GM12873 (cell line): ENCODE data around the gene FZD1.

Experiments used
- TF ChIP-seq, protein P1 (sequence below): IDR thresholded peaks from 2 replicates; pipeline ENCODE4 v1.5.1; 2012; ENCODE audit warnings: low read depth, mild to moderate bottlenecking, moderate library complexity, low read length, control low read depth; ENCODE audit not compliant: insufficient read depth; ENCODE audit errors: missing control alignments

FZD1 gene

DNA sequence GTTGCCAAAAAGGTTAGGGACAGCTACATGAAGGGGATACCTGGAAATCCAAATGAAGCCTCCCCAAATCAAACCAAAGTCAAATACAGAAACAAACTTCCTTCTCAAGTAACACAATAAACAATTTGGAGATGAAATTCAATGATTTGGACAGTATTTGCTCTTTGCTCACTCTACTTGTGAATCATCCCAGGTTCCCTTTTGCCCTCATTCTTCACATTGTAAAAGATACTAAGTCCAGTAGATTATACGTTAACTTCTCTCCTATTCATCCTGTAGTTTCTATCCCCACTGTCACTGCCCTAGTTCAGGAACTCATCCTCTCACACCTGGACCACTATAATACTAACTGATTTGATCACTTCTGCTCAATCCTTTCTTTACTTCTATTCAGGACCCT, 28.3 kb downstream of the FZD1 start:
- TF ChIP-seq, protein P1, sequence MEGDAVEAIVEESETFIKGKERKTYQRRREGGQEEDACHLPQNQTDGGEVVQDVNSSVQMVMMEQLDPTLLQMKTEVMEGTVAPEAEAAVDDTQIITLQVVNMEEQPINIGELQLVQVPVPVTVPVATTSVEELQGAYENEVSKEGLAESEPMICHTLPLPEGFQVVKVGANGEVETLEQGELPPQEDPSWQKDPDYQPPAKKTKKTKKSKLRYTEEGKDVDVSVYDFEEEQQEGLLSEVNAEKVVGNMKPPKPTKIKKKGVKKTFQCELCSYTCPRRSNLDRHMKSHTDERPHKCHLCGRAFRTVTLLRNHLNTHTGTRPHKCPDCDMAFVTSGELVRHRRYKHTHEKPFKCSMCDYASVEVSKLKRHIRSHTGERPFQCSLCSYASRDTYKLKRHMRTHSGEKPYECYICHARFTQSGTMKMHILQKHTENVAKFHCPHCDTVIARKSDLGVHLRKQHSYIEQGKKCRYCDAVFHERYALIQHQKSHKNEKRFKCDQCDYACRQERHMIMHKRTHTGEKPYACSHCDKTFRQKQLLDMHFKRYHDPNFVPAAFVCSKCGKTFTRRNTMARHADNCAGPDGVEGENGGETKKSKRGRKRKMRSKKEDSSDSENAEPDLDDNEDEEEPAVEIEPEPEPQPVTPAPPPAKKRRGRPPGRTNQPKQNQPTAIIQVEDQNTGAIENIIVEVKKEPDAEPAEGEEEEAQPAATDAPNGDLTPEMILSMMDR, result no peak

DNA sequence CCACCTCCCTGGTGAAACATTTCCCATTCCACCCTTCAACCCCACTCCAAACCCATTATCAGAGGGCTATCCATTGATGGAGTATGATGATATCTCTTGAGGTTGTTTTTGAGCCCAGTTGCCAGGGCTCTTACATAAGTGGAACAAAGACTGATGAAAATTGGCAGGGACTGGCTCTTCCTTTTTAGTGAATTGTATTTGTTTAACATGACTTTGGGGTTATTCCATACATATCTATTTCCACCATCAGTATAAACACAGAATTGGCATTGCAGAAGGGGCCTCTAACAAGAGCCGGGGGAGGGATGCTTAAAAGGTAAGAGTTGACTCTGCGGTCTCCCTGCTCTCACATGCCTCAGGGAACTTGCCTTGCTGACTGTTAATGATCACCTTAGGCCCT, 28.9 kb downstream of the FZD1 start:
- TF ChIP-seq, protein P1, result no peak

DNA sequence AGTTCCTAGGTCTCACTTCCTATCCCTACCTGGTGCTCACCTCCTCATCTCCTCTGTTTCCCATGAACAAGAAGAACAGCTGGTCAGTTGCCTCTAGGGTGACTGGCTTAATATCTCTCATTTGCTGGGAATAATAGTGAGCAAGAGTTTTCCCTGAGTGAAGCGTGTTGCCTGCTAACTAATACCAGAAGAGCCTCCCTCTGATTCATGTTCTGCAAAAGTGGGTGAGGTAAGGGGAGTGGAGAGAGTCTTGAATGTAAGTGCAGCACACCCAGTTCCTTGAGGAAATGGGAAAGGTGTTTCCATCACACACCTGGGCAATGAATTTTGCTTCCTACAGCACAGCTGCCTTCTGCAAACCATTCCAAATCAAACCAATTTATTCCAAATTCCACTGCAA, 29.6 kb downstream of the FZD1 start:
- TF ChIP-seq, protein P1, result no peak

DNA sequence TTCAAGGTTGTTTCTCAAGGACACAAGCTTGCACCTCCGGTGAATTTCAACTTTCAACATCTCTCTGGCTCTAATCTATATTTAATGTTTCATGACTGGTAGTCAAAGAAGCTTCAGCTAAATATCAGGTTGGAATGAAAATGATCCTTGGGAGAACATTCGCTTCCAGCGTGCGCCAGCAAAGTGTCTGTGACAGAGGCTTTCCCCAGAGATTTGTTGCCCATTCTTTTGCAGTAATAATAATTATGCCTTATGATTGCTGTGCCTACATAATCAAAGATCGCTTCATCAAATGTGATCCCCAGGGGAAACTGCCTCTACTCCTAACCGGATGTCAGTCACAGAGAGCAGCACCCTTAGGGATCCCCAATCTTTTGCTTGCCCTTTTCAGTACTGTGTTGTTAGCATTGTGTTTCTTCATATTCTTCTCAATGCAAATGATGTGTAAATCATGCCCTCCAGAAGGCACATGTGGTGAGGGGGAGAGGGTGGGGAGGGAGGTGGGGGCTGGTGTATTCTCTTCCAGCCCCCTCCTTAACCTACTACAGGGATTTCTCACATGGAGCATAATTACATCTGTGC, 30.5 kb downstream of the FZD1 start:
- TF ChIP-seq, protein P1, result no peak

DNA sequence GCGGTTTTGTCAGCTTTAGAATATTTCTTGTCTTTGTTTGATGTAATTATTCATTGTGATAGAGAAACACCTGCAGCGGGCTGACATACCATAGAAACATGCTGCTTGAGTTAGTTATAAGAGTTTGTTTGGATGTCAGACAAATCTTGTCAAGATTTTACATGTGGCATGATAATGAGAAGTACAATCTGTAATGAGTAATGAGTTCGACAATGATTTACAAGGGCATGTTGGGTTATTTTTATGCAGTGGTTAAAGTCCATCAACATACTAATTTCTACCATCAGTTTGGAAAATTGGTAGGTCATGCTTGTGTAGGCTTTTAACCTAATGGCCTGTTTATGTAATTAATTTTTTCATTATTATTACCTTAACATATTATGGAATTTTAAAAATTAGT, 31.3 kb downstream of the FZD1 start:
- TF ChIP-seq, protein P1, result no peak

DNA sequence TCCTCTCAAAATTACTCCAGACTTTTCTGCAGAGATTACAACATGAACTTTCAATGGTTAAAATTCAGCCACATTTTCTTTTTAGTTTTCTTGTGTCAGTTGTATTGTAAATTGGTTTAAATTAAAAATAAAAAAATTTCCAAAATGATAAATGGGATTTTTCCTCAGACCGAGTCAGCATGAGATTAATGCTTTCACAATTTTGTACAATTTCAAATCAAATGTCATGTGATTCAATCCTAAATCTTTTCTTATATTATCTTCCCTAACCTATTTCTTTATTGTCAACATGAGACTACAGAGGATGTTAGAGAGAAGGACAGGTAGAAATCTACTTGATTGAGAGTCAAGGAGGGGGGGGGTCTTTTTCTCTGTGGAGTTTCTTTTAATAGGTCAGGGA, 33.7 kb downstream of the FZD1 start:
- TF ChIP-seq, protein P1, result no peak

DNA sequence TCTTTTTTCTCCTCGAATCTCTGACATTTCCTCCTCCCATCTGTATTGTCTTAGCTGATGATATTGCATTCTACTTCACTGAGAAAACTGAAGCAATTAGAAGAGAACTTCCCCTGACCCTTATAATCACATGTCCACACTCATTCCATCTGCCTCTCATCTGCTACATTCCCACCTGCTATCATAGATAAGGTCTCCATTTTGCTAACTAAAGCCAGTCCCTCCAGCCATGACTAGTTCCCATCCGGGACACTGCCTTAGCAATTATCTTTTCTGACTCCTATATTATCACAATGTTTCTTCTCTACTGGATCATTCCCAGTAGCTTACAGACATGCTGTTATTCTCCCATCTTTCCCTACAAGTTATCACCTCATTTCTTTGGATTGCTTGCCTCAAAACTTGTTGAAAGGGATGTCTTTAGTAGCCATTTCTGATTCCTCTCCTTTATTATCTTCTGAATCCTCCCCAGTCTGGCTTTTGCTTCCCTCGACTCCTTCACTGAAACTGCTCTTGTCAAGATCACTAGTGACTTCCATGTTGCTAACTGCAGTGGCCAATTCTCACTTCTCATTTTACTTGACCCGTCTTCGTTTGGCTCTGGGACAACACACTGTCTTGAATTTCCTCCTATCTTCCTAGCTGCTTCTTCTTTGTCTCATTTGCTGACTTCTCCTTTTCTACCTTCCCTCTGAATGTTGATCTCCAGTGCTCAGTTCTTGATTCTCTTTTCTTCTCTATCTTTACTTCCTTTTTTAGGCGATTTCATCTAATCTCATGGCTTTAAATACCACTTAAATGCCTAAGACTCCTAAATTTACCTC, 35.9 kb downstream of the FZD1 start:
- TF ChIP-seq, protein P1, result no peak
